Fibroblast of lung (primary cell): ENCODE data around the gene PLPP7.

Experiments used
- CTCF ChIP-seq, 2 donors: IDR thresholded peaks in 1 of 2; conservative IDR thresholded peaks in 1 of 2; 1 replicate in 1 of 2; 2 replicates in 1 of 2; pipeline ENCODE4 v1.5.1; 2011 to 2012; ENCODE audit warnings: low read length in 2 of 2, control low read depth in 1 of 2, inconsistent platforms in 1 of 2, low read depth in 1 of 2, mild to moderate bottlenecking in 1 of 2
- EZH2 ChIP-seq: IDR thresholded peaks from 2 replicates; pipeline ENCODE4 v1.5.1; 2012; ENCODE audit warnings: low read length, control low read depth, mild to moderate bottlenecking; ENCODE audit errors: missing control alignments

DNA sequence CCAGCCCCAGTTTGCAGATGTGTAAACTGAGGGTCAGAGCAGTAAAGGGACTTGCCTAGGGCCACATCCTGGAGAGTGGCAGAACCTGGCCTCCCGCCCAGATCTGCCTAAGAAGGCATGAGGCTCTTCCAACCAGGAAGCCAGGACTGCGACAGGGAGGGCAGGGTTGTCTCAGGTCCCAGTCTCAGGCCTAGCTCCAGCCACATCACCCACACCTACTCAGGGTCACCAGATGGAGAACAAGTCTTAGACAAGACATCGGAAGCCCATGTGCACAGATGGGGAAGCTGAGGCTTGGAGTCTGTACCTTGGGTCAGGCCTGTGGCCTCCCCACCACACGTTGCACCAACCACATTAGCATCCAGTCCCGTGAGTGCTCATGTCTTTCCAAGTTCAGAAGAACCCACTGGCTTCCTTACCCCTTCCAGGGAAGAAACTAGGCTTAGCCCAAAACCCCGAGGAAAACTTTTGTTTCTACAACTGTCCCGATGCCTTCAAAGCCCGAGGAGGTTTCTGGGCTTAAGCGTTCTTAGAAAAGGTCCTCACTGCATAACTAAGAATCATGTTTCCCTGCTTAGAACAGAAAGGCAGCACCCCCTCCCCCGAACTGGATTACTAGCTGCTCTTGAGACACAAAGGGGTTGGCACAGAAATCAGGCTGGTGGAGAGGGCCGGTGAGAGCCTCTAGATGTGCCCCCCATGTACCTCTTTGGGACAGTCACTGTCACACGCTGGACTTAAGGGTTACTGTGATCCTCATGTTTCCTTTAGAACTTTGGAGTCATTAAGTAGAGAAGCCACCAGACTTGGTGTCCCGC is 15.5 kb upstream of the PLPP7 start:
- TF ChIP-seq CTCF (conservative IDR thresholded peaks at IDR 0.05 in 1 of 2, IDR thresholded peaks at IDR 0.05 in 1 of 2; ENCODE audit: low read depth in 1 of 2, low read length in 2 of 2) (no peak), EZH2 (no peak)
